Lower lobe of right lung (tissue), 2 donors: ENCODE results near the gene MARCHF3. TPM values are rescaled to one million over a fixed set of nuclear protein-coding genes. Genes with fewer than 3 reads are reported as not detected.

ENCODE experiments used
- ATAC-seq, 2 donors: fragments of 200-7000 bp; cut with Tn5 transposase; one replicate each; pipeline ENCODE4 v1.9.1; 2020 to 2022; ENCODE audit warnings: mild to moderate bottlenecking in 2 of 2, moderate library complexity in 2 of 2
- DNase-seq: peaks from one replicate; pipeline ENCODE4 v3.0.0-alpha.2; 2020
- H3K27ac ChIP-seq: fragments of 200-600 bp; one replicate; pipeline ENCODE4 v1.8.0; 2022
- H3K27me3 ChIP-seq: fragments of 200-600 bp; one replicate; pipeline ENCODE4 v1.8.0; 2022; ENCODE audit warnings: low read depth
- H3K36me3 ChIP-seq: fragments of 200-600 bp; one replicate; pipeline ENCODE4 v1.8.0; 2022; ENCODE audit warnings: mild to moderate bottlenecking
- H3K4me1 ChIP-seq: fragments of 200-600 bp; one replicate; pipeline ENCODE4 v1.8.0; 2022
- H3K4me3 ChIP-seq: fragments of 200-600 bp; one replicate; pipeline ENCODE4 v1.8.0; 2022; ENCODE audit warnings: mild to moderate bottlenecking
- H3K9me3 ChIP-seq: fragments of 200-600 bp; one replicate; pipeline ENCODE4 v1.8.0; 2022
- intact Hi-C: fragments of 100-400 bp; cut with DNase I; formaldehyde crosslinking; loops from one replicate; pipeline ENCODE4 v1.11.0; 2022
- total RNA-seq: library from RNA; stranded (reverse); fragmentation: NEBNext Ultra II Directional; extraction: Animal tissue kit (Norgen Biotek cat#: 25700); gene quantifications from one replicate; pipeline ENCODE4 v1.2.1, GENCODE V29; 2021
- TF ChIP-seq, protein P1 (sequence below): fragments of 200-600 bp; IDR thresholded peaks from one replicate; pipeline ENCODE4 v1.8.0; 2022; ENCODE audit warnings: antibody characterized with exemption, mild to moderate bottlenecking
- donor health status: DM: no; HTN: yes; CAD: no; lungs with severe emphysema.

MARCHF3 gene
- total RNA-seq, 1 donor from 2014 or later = 14.3 TPM

DNA sequence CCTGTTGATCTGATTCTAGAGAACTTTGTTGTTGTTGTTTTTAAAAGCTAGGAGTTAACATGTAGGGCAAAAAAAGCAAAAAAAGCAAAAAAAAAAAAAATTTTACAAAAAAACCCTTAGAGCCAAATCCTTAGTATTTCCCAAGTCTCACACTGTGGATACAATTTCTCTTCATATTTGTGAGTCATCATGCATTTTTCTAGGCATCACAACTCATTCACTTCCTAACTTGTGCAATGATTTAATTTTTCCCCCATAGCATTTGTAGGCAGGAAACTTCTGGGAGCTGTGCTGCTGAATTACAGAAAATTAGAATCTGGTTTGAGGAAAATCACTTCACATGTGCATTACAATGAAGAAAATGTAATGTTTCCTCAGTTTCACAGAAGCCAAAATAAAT is 91.9 kb downstream of the MARCHF3 start:
- ATAC-seq (no peak), DNase-seq (no peak)
- TF ChIP-seq, protein P1, sequence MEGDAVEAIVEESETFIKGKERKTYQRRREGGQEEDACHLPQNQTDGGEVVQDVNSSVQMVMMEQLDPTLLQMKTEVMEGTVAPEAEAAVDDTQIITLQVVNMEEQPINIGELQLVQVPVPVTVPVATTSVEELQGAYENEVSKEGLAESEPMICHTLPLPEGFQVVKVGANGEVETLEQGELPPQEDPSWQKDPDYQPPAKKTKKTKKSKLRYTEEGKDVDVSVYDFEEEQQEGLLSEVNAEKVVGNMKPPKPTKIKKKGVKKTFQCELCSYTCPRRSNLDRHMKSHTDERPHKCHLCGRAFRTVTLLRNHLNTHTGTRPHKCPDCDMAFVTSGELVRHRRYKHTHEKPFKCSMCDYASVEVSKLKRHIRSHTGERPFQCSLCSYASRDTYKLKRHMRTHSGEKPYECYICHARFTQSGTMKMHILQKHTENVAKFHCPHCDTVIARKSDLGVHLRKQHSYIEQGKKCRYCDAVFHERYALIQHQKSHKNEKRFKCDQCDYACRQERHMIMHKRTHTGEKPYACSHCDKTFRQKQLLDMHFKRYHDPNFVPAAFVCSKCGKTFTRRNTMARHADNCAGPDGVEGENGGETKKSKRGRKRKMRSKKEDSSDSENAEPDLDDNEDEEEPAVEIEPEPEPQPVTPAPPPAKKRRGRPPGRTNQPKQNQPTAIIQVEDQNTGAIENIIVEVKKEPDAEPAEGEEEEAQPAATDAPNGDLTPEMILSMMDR = no peak
- Histone ChIP-seq H3K4me1 (no peaks in the 10 kb centered on the region), H3K27ac (no peak overlapping the region), H3K9me3 (no peaks in the 10 kb centered on the region), H3K27me3 (no peaks in the 10 kb centered on the region), H3K4me3 (no peak overlapping the region), H3K36me3 (no peaks in the 10 kb centered on the region)
- intact Hi-C loops = no loop called here

DNA sequence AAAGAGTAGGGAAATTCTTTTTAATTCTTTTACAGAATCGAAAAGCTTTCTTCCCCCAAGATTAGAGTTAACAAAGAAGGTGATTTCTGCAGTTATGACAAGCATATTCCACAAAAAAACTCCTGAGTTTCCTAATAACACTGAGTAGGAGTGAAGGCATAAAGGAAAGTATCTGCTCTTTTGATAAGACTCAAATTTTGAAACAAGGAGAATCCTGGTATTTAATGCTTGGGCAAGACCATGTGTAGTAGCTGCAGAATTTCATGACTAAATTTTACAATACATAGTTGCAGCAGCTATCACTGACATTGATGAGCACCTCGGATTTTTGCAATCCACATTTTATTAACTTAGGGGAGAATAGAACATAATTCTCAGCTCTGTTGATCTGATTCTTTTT is 92.6 kb downstream of the MARCHF3 start:
- no peak for ATAC-seq
- TF ChIP-seq, protein P1 = no peak
- no peaks in the 10 kb centered on the region for H3K27me3 ChIP-seq
- no peaks in the 10 kb centered on the region for H3K9me3 ChIP-seq
- H3K27ac ChIP-seq = no peak overlapping the region
- H3K4me1 ChIP-seq = no peaks in the 10 kb centered on the region
- intact Hi-C loops = no loop called here
- H3K4me3 ChIP-seq = no peak overlapping the region
- no peak for DNase-seq
- H3K36me3 ChIP-seq = no peaks in the 10 kb centered on the region

DNA sequence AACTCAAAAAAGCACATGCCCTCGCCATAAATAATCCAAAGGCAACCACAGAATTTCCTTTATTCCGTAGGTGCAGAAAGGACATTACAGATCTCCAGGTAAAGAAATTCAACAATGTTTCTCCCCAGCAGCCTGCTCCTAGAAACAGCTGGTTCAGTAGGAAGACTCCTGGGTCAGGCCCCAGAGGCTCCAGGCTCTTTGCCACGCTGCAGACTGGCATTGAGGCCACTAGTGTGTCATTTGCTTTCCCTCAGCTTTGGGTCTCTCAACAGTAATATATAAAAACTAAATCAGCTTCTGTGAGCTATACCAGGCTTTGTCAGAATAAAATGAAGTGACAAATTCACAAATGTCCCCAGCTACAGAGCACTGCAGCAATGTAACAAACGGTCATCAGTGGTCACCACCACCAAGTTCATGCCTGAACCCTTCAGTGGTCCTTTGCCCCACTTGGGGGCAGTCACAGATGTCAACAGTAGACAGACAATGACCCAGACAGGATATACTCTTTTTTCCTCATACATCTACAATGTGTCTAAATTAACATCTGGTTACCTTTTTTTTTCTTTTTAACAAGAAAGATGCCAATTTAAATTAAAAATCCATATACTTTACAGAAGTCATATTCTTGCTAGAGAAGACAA is 93.5 kb downstream of the MARCHF3 start:
- no peaks in the 10 kb centered on the region for H3K27me3 ChIP-seq
- H3K9me3 ChIP-seq = no peaks in the 10 kb centered on the region
- intact Hi-C loops = no loop called here

DNA sequence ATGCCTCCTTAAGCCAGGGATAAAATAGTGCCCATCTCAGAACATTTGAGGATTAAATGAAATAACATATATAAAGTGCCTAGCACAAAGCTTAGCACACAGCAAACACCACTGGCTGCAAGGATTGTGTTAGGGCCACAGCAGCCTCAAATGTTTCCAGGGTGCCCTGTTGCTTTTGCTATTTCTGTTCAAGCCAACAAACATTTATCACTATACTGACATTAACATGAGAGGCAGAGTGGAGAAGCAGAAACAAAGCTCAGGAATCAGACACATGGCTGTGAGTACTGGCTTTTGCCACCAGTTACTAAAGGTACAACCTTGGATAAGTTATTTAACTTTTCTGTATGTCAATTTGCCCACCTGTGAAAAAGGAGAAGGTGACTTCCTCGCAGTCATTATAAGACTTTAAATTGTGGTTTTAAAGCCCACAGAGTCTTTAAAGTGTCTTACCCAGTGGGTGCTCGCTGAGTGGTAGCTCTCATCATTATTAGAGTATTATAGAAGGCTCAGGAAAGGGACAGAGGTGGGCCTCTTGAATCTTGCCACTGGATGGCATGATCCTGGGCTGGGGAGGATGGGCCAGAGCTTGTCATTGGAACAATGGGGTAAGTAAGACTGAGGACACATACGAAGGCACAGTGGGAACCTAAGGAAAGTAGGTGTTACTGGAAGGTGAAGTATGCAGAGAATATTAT is 98.2 kb downstream of the MARCHF3 start:
- TF ChIP-seq, protein P1 = no peak
- no peak for DNase-seq
- Histone ChIP-seq H3K36me3 (no peaks in the 10 kb centered on the region), H3K27ac (no peak overlapping the region), H3K9me3 (no peaks in the 10 kb centered on the region), H3K4me1 (no peaks in the 10 kb centered on the region), H3K27me3 (no peaks in the 10 kb centered on the region), H3K4me3 (no peak overlapping the region)
- ATAC-seq = no peak
- intact Hi-C loops = no loop called here

More for the DNA sequence above, 93.5 kb downstream of the MARCHF3 start:
- H3K27ac ChIP-seq = no peak overlapping the region
- no peaks in the 10 kb centered on the region for H3K36me3 ChIP-seq
- no peak for ATAC-seq
- H3K4me3 ChIP-seq = no peak overlapping the region
- TF ChIP-seq, protein P1 = no peak
- DNase-seq = no peak
- H3K4me1 ChIP-seq = no peaks in the 10 kb centered on the region

DNA sequence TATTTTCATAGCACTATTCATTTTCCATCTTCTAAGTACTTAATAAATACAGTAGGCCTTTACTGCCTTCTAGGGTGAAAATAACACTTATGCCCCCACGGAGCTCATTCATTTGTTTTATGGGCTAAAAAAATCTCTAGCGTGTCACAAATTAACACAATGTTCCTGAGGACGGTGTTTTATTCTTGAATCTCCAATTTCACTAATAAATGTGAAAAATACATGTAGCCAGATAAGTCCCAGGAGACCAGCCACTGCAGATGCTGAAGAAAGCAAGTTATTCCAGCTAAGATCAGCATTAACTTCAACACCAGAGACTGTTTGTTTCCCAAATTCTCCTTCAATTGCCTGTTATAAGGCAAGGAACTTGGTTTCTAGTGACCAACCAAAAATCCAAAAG is 102.3 kb downstream of the MARCHF3 start:
- TF ChIP-seq, protein P1 = no peak
- DNase-seq (no peak), ATAC-seq (no peak)

More for the DNA sequence above, 102.3 kb downstream of the MARCHF3 start:
- H3K36me3 ChIP-seq = no peaks in the 10 kb centered on the region
- no peaks in the 10 kb centered on the region for H3K4me1 ChIP-seq
- H3K4me3 ChIP-seq = no peak overlapping the region
- H3K27me3 ChIP-seq = no peaks in the 10 kb centered on the region
- intact Hi-C loops = no loop called here
- H3K27ac ChIP-seq = no peak overlapping the region
- H3K9me3 ChIP-seq = no peaks in the 10 kb centered on the region
